Pulmonary artery endothelial cell (primary cell): Measurements from ENCODE around the gene RAPSN. TPM values are rescaled to one million over a fixed set of nuclear protein-coding genes. Genes with fewer than 3 reads are reported as not detected.

ENCODE experiments used
- DNase-seq: peaks from one replicate; pipeline ENCODE4 v3.0.0-alpha.2; 2011; ENCODE audit warnings: low read depth, low spot score
- total RNA-seq: library from RNA; depleted of rRNA; stranded (reverse); fragments of >200 nt; gene quantifications from 2 replicates; pipeline ENCODE4 v1.2.3, GENCODE V29; 2014

The RAPSN gene
- total RNA-seq, 1 donor from 2014 or later: 0.26 TPM

DNA sequence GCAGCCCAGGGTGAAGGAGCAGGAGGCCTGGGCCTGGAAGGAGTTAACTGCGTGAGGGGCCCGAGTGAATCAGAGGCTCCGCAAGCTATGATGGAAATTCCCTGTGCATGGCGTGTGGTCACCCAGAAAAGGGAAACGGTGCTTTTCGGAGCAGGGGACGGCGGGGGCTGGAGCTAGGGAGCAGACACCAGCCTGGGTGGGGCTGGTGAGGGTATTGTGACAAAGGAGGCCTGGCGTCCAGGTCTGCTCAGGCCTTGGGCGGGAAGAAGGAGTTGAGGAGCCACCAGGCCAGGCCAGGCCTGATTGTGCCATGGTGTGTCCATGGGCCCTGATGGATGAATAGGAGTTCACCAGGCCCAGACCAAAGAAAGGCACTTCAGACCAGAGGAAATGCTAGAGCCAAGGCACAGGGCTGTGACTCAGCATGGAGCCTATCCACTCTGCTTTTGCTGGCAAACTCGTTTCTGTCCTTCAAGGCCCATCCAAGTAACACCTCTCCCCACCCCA, 57.8 kb downstream of the RAPSN start:
- no peak for DNase-seq

DNA sequence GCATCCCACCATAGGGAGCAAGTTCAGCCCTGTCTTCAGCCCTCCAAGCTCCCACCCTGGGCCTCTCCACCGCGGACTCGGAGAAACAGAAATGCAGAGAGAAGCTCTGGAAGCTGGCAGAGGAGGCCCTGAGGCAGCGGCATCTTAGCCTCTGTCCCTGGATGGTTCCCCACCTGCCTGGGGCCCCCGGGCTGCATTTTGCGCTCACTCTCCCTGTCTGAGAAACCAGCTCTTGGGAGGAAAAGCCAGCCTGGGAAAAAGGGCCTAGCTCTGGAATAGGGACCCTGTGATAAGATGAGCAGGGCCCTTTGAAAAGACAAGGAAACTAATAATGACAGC, 58.5 kb downstream of the RAPSN start:
- DNase-seq: no peak

DNA sequence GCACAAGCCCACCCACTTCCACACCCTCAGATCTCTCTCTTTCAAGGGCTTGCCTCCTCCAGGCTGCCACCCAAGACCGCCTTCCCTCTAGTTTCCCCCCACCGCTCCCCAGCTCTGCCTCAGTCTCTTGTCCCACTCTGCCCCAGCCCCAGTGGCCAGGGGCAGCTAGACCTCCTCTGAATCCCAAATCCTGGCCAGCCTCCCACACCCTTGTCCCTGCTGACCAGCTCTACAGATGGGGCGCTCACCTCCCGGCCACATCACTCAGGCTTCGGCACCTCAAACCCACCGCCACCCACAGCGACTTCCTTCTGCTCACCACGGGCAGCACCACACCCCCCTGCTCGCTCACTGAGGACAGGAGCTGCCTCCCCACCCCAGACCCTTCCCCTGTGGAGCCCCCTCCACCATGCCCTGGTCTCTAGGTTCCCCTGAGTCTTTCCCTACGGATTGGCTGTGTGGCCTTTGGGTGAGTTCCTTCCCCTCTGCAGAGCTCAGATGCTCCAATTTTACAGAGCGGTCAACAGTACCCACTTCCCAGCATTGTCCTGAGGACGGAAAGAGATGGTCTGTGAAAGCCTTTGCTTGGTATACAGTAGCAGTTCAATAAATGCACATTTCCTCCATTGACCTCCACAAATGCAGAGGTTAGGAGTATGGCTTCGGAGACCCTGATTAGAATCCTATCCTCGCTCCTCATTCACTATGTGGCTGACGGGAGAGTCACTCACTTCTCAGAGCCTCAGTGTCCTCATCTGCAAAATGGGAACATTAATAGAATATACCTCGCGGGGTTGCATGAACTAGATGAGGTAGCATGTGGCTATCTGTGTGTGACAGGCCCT, 59.1 kb downstream of the RAPSN start:
- DNase-seq: no peak

DNA sequence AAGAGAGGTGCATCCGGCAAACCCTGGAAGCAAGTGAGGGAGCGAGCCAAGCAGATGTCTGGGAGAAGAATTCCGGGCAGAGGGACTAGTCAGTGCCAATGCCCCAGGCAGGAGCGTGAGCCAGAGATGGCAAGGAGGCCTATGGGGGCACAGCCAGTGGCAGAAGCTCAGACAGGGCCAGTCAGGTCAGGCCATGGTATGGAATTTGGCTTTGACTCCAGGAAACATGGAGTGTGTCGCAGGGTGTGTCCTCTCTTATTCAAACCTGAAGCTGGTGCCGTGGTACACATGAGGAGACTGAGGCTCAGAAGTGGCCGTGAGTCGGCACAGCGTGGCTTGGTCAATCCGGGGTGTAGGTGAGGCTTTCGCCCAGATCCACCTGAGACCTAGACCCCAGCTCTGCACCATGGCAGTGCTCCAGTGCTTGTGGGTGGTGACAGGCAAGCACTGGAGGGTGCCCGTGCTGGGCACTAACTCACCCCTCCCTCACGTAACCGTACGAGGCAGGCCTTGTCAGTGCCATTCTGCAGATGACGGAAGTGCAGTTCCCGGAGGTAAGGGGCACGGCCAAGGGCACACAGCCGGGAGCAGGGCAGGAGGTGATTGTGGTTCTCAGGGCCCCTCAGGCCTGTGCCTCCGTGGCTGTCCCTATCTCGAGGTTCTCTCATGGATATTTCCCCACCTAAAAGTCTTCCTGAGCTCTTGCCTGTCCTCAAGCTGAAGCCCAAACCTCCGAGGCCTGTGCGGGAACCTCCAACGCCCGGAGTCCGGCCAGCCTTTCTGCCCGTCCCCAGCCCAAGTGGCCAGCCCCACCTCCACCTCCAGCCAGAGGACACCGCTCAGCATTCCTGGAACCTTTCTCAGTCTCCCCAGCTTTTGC, 60.0 kb downstream of the RAPSN start:
- no peak for DNase-seq

DNA sequence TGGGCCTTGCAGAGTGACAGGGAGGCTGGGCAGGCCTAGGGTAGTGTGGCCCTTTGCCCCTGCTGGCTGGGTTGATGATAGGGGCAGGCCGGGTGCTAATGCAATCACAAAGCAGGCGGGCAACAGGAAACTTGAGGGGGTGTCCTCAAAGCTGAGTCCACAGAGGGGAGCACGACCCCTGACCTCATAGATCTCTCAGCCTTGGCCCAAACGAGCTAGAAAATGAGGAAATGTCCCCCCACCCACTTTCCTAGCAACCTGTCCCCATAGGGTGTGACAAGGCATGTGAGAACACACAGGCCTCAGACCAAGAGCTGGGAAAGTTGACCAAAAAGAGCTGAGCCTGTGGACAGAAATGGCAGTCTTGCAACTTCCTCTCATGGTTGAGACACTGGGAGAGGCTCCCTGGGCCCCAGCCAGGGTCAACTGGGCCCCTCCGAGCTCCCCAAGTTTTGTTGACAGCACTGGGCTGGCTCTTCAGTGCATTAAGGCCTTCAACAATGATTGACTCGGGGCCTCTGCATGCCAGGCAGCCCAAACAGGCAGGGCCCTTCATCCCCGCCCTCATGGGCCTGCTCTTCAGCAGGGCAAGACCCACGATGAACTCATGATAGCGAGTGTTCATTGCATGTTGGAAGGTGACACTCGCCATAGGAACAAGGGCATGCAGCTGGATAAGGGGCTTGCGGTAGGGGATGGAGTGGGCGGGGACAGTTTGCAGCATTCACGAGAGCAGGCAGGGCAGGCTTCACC, 60.8 kb downstream of the RAPSN start:
- no peak for DNase-seq

Other genes with a start within 250 kb of the RAPSN start
- gene DDB2, start 234.2 kb downstream of the RAPSN start, total RNA-seq: 62.7 and 72.3 TPM in 2 replicates
- 16.9 and 24.3 TPM in 2 replicates for gene ACP2, start 200.3 kb downstream of the RAPSN start, total RNA-seq
- 5.5 and 6.0 TPM in 2 replicates for gene NR1H3, start 191.1 kb downstream of the RAPSN start, total RNA-seq
- 12.5 and 17.2 TPM in 2 replicates for gene MADD, start 179.0 kb downstream of the RAPSN start, total RNA-seq
- not detected in 2 replicates for gene MYBPC3, start 96.4 kb downstream of the RAPSN start, total RNA-seq
- not detected in 2 replicates for gene SPI1, start 70.6 kb downstream of the RAPSN start, total RNA-seq
- gene SLC39A13, start 40.5 kb downstream of the RAPSN start, total RNA-seq: 60.8 and 77.0 TPM in 2 replicates
- gene PSMC3, start 22.7 kb downstream of the RAPSN start, total RNA-seq: 196 and 355 TPM in 2 replicates
- 75.9 and 127 TPM in 2 replicates for gene CELF1, start 104.0 kb upstream of the RAPSN start, total RNA-seq
- gene PTPMT1, start 116.5 kb upstream of the RAPSN start, total RNA-seq: 81.9 and 104 TPM in 2 replicates
- 27.4 and 29.5 TPM in 2 replicates for gene KBTBD4, start 129.8 kb upstream of the RAPSN start, total RNA-seq
- gene NDUFS3, start 129.9 kb upstream of the RAPSN start, total RNA-seq: 83.4 and 92.4 TPM in 2 replicates
- 0.07 TPM in 1 of 2 replicates, not detected in the other for gene FAM180B, start 137.5 kb upstream of the RAPSN start, total RNA-seq
- gene C1QTNF4, start 145.3 kb upstream of the RAPSN start, total RNA-seq: 0.11 and 0.13 TPM in 2 replicates
- gene MTCH2, start 193.4 kb upstream of the RAPSN start, total RNA-seq: 88.3 and 121 TPM in 2 replicates